Smooth muscle cell (in vitro differentiated cells): ENCODE measurements around the gene MEGF11. TPM values are rescaled to one million over a fixed set of nuclear protein-coding genes. Genes with fewer than 3 reads are reported as not detected.

ENCODE experiments used
- DNase-seq: peaks from one replicate; lab custom pipeline; 2025; ENCODE audit not compliant: unreplicated experiment; lab: John Stamatoyannopoulos, UW
- H2AFZ ChIP-seq: fragments of 200-600 bp; sonication (generic); 2 replicates; pipeline ENCODE4 v1.6.0; 2016; ENCODE audit warnings: antibody characterized with exemption, low read depth, mild to moderate bottlenecking
- H3F3A ChIP-seq: fragments of 200-600 bp; sonication (generic); 2 replicates; pipeline ENCODE4 v1.6.0; 2017; ENCODE audit warnings: antibody characterized with exemption, low read depth
- H3K27ac ChIP-seq: fragments of 200-600 bp; sonication (generic); 2 replicates; pipeline ENCODE4 v1.5.1; 2016; ENCODE audit warnings: low read depth, mild to moderate bottlenecking
- H3K27me3 ChIP-seq: fragments of 200-600 bp; sonication (generic); 2 replicates; pipeline ENCODE4 v1.6.1; 2016; ENCODE audit warnings: low read depth, mild to moderate bottlenecking
- H3K36me3 ChIP-seq: fragments of 200-600 bp; sonication (generic); 2 replicates; pipeline ENCODE4 v1.5.1; 2016; ENCODE audit warnings: low read depth
- H3K4me1 ChIP-seq: fragments of 200-600 bp; sonication (generic); 2 replicates; pipeline ENCODE4 v1.5.1; 2016; ENCODE audit warnings: low read depth
- H3K4me2 ChIP-seq: fragments of 200-600 bp; sonication (generic); 2 replicates; pipeline ENCODE4 v1.6.0; 2016; ENCODE audit warnings: mild to moderate bottlenecking
- H3K4me3 ChIP-seq: fragments of 200-600 bp; sonication (generic); 2 replicates; pipeline ENCODE4 v1.5.1; 2016; ENCODE audit warnings: mild to moderate bottlenecking
- H3K79me2 ChIP-seq: fragments of 200-600 bp; sonication (generic); 2 replicates; pipeline ENCODE4 v1.6.0; 2016; ENCODE audit warnings: low read depth, mild to moderate bottlenecking
- H3K9ac ChIP-seq: fragments of 200-600 bp; sonication (generic); 2 replicates; pipeline ENCODE4 v1.6.0; 2016; ENCODE audit warnings: low read depth
- H3K9me3 ChIP-seq: fragments of 200-600 bp; sonication (generic); replicated peaks from 2 replicates; pipeline ENCODE4 v1.5.1; 2016; ENCODE audit warnings: low read depth
- H4K20me1 ChIP-seq: fragments of 200-600 bp; sonication (generic); 2 replicates; pipeline ENCODE4 v1.6.0; 2016; ENCODE audit warnings: low read depth
- WGBS: methylation state at CpG from one replicate; pipeline ENCODE4 v1.1.7; 2016; ENCODE audit warnings: low lambda C conversion rate; 5-methylcytosine and 5-hydroxymethylcytosine counted together
- polyA plus RNA-seq: library from polyadenylated mRNA; unstranded; fragments of >200 nt; fragmentation: Nextera tagmentation; extraction: Ambion mirVana; gene quantifications from 2 replicates; pipeline ENCODE4 v1.2.1, GENCODE V29; 2016
- total RNA-seq: library from RNA; depleted of rRNA; stranded (reverse); fragments of >200 nt; gene quantifications from 2 replicates; pipeline ENCODE4 v1.2.3, GENCODE V29; 2014
- TF ChIP-seq, protein P1 (sequence below): fragments of 200-600 bp; sonication (generic); IDR thresholded peaks from 2 replicates; pipeline ENCODE4 v1.5.1; 2017; ENCODE audit warnings: borderline replicate concordance, mild to moderate bottlenecking, antibody characterized with exemption; ENCODE audit not compliant: insufficient read depth, poor library complexity, severe bottlenecking

MEGF11 gene
- total and polyA plus RNA-seq, 2 experiments from 2014 or later: 0.08 TPM; not detected in 1

DNA sequence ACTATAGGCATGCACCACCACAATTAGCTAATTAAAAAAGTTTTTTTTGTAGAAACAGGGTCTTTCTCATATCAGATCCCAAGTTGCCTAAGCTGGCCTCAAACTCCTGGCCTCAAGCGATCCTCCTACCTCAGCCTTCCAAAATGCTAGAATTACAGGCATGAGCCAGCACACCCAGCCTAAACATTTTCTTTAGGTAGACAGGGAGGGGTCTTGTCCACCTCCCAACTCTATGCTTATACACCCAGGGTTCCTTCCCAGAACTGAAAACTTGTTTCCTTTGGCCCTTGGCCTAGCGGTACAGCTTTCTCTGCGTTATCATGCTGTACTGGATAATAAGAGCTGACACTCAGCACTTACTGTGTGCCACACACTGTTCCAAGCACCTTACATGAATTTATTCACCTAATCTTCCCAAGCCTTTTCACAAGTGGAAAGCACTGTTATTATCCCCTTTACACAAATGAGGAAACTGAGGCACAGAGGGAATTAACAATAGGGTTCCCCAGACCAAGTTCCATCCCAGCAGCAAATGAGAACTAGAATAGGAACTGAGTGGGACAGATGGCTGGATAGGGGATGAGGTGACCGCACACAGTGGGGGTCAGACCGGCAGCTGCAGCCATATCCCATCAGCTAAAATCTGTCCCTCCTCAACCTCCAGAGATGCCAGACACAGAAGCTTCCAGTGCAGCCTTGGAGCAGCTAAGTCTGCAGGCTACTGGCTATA lies 150.8 kb downstream of the MEGF11 start:
- Histone ChIP-seq H3K9ac (no peak overlapping the region), H3K36me3 (no peaks in the 10 kb centered on the region), H4K20me1 (no peaks in the 10 kb centered on the region), H3K4me2 (no peak overlapping the region), H3F3A (no peaks in the 10 kb centered on the region), H3K27me3 (peaks cover 27% of the 10 kb centered on the region), H3K27ac (no peak overlapping the region), H3K4me1 (peaks cover 28% of the 10 kb centered on the region), H2AFZ (no peak overlapping the region), H3K4me3 (no peak overlapping the region), H3K79me2 (no peaks in the 10 kb centered on the region), H3K9me3 (no peaks in the 10 kb centered on the region)
- TF ChIP-seq, protein P1, sequence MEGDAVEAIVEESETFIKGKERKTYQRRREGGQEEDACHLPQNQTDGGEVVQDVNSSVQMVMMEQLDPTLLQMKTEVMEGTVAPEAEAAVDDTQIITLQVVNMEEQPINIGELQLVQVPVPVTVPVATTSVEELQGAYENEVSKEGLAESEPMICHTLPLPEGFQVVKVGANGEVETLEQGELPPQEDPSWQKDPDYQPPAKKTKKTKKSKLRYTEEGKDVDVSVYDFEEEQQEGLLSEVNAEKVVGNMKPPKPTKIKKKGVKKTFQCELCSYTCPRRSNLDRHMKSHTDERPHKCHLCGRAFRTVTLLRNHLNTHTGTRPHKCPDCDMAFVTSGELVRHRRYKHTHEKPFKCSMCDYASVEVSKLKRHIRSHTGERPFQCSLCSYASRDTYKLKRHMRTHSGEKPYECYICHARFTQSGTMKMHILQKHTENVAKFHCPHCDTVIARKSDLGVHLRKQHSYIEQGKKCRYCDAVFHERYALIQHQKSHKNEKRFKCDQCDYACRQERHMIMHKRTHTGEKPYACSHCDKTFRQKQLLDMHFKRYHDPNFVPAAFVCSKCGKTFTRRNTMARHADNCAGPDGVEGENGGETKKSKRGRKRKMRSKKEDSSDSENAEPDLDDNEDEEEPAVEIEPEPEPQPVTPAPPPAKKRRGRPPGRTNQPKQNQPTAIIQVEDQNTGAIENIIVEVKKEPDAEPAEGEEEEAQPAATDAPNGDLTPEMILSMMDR: no peak
- 97% methylated on average over 5 of the region's 5 CpGs for WGBS
- DNase-seq: no peak

DNA sequence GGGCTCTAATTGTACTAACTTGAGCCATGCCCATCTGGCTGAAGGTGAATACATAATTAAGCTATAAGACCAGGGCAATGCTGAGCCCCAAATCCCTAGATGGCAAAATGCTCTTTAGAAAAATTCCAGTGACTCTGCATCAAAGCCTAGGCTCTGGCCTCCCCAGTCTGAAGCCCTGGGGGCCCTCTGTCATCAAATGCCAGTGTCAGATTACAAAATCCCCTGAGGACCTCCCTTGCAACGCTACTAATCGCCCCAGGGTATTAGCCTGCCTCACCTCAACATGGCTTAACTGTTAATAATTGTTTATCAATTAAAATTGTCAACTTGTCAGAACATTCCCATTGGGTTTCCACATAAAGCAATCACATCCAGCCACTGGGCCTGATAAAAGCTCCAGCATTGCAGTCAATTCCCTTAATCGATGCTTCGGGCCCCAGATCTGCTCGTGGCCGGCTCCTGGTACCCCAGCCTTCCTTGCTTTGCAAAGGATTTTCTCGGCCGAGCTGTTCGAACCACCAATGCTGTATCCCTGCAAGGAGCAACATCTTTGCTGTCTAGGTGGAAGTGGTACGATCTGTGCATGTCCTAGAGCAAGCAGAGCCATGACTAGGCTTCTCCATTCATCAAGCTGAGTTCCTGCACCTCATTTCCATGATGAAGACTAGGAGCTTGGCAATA lies 151.7 kb downstream of the MEGF11 start:
- no peak overlapping the region for H3K4me3 ChIP-seq
- no peak overlapping the region for H3K27ac ChIP-seq
- no peaks in the 10 kb centered on the region for H3K36me3 ChIP-seq
- peaks cover 28% of the 10 kb centered on the region for H3K4me1 ChIP-seq
- no peak overlapping the region for H2AFZ ChIP-seq
- DNase-seq: no peak
- H3F3A ChIP-seq: no peaks in the 10 kb centered on the region
- no peak overlapping the region for H3K9ac ChIP-seq
- no peaks in the 10 kb centered on the region for H3K9me3 ChIP-seq
- TF ChIP-seq, protein P1: no peak
- 73% methylated on average over 10 of the region's 10 CpGs for WGBS
- H3K4me2 ChIP-seq: no peak overlapping the region
- no peaks in the 10 kb centered on the region for H4K20me1 ChIP-seq
- H3K27me3 ChIP-seq: peaks cover 27% of the 10 kb centered on the region
- no peaks in the 10 kb centered on the region for H3K79me2 ChIP-seq

- Histone ChIP-seq H3K27me3 (peaks cover 24% of the 10 kb centered on the region), H4K20me1 (no peaks in the 10 kb centered on the region), H3K4me2 (no peak overlapping the region), H3K4me3 (no peak overlapping the region), H3K27ac (no peak overlapping the region), H3K9ac (no peak overlapping the region), H3K9me3 (no peaks in the 10 kb centered on the region), H3F3A (no peaks in the 10 kb centered on the region), H3K4me1 (peaks cover 26% of the 10 kb centered on the region), H3K36me3 (no peaks in the 10 kb centered on the region), H2AFZ (no peak overlapping the region), H3K79me2 (no peaks in the 10 kb centered on the region)
- TF ChIP-seq, protein P1: no peak
- no peak for DNase-seq
- WGBS: 95% methylated on average over 6 of the region's 10 CpGs
Measured at GRCh38 chr15:66100761-66101160, 152.8 kb downstream of the MEGF11 start.
